Keratinocyte (primary cell): Measurements from ENCODE around the gene NCOA3. TPM values are rescaled to one million over a fixed set of nuclear protein-coding genes. Genes with fewer than 3 reads are reported as not detected.

ENCODE experiments used
- DNase-seq: peaks from one replicate; pipeline ENCODE4 v3.0.0-alpha.2; 2011; ENCODE audit warnings: low read depth, missing footprints, low spot score
- FAIRE-seq: peaks from 2 replicates; lab custom pipeline; 2011; peaks lifted over from hg19 to GRCh38; lab: Jason Lieb, UNC
- H2AFZ ChIP-seq: 2 replicates; pipeline ENCODE4 v1.6.0; 2012; ENCODE audit warnings: low read length, control low read depth, inconsistent platforms; ENCODE audit not compliant: control insufficient read depth
- H3K27ac ChIP-seq: 2 replicates; pipeline ENCODE4 v1.5.1; 2011; ENCODE audit warnings: low read length; ENCODE audit not compliant: control insufficient read depth, insufficient read depth
- H3K27me3 ChIP-seq: 3 replicates; pipeline ENCODE4 v1.6.0; 2011; ENCODE audit warnings: low read length; ENCODE audit not compliant: control insufficient read depth, insufficient read depth; ENCODE audit errors: extremely low read depth
- H3K36me3 ChIP-seq, 2 experiments: 2 replicates in 1 of 2; 3 replicates in 1 of 2; pipeline ENCODE4 v1.5.1; 2011; ENCODE audit warnings: low read length in 2 of 2, mild to moderate bottlenecking in 1 of 2; ENCODE audit not compliant: control insufficient read depth in 2 of 2, insufficient read depth in 2 of 2; ENCODE audit errors: extremely low read depth in 1 of 2
- H3K4me1 ChIP-seq: 3 replicates; pipeline ENCODE4 v1.5.1; 2011; ENCODE audit warnings: low read length; ENCODE audit not compliant: control insufficient read depth, insufficient read depth; ENCODE audit errors: extremely low read depth
- H3K4me2 ChIP-seq: 3 replicates; pipeline ENCODE4 v1.6.0; 2011; ENCODE audit warnings: low read depth, low read length; ENCODE audit not compliant: control insufficient read depth, insufficient read depth; ENCODE audit errors: extremely low read depth
- H3K4me3 ChIP-seq, 3 experiments: fragments of 200-600 bp in 1 of 3; sonication (generic) in 1 of 3; 2 replicates in 2 of 3; 3 replicates in 1 of 3; pipeline ENCODE4 v1.5.1; 2011 to 2016; ENCODE audit warnings: low read length in 3 of 3, mild to moderate bottlenecking in 3 of 3, control low read depth in 2 of 3, inconsistent platforms in 1 of 3, low read depth in 1 of 3, mixed read lengths in 1 of 3, mixed run types in 1 of 3, moderate library complexity in 1 of 3; ENCODE audit not compliant: control insufficient read depth in 2 of 3, insufficient read depth in 2 of 3; ENCODE audit errors: extremely low read depth in 1 of 3
- H3K79me2 ChIP-seq: 2 replicates; pipeline ENCODE4 v1.6.0; 2012; ENCODE audit warnings: low read length; ENCODE audit not compliant: control insufficient read depth, insufficient read depth
- H3K9ac ChIP-seq: 3 replicates; pipeline ENCODE4 v1.6.0; 2011; ENCODE audit warnings: low read length; ENCODE audit not compliant: control insufficient read depth, insufficient read depth; ENCODE audit errors: extremely low read depth
- H3K9me1 ChIP-seq: 3 replicates; pipeline ENCODE4 v1.6.0; 2011; ENCODE audit warnings: low read length; ENCODE audit not compliant: control insufficient read depth, insufficient read depth; ENCODE audit errors: extremely low read depth
- H3K9me3 ChIP-seq: 2 replicates; pipeline ENCODE4 v1.5.1; 2012; ENCODE audit warnings: low read depth, low read length; ENCODE audit not compliant: control insufficient read depth
- H4K20me1 ChIP-seq: 3 replicates; pipeline ENCODE4 v1.6.0; 2011; ENCODE audit warnings: low read length; ENCODE audit not compliant: control insufficient read depth, insufficient read depth; ENCODE audit errors: extremely low read depth
- CTCF ChIP-seq, 3 experiments: IDR thresholded peaks in 1 of 3; conservative IDR thresholded peaks in 1 of 3; optimal IDR thresholded peaks in 1 of 3; 2 replicates in 2 of 3; 3 replicates in 1 of 3; pipeline versions ENCODE3 to v1.5.1; 2011; ENCODE audit warnings: low read length in 3 of 3, mild to moderate bottlenecking in 3 of 3, moderate library complexity in 2 of 3, control low read depth in 1 of 3, inconsistent platforms in 1 of 3; ENCODE audit not compliant: insufficient read depth in 2 of 3; ENCODE audit errors: extremely low read depth in 1 of 3
- EZH2 ChIP-seq: IDR thresholded peaks from one replicate; pipeline ENCODE4 v1.6.1; 2012; ENCODE audit warnings: inconsistent platforms, mild to moderate bottlenecking, low read length, moderate library complexity
- dilution Hi-C: fragments of 300-500 bp; cut with MboI; formaldehyde crosslinking; loops from one replicate; pipeline ENCODE4 v1.7.0; 2020; ENCODE audit warnings: low sequenced_read_pairs; ENCODE audit not compliant: extremely low pct_ligation_motif_present
- polyA plus RNA-seq, 5 experiments: library from polyadenylated mRNA; depleted of rRNA in 3 of 5; stranded (reverse) in 3 of 5; stranded (forward) in 1 of 5; unstranded in 1 of 5; fragments of >200 nt; gene quantifications; 1 replicate in 1 of 5; 2 replicates in 3 of 5; 3 replicates in 1 of 5; pipeline versions ENCODE4 v1.2.1 to v1.2.3, GENCODE V29; 2011 to 2012; ENCODE audit warnings: missing spikeins in 2 of 5, low read depth in 1 of 5, low replicate concordance in 1 of 5

Gene NCOA3
- polyA plus RNA-seq, 1 donor (not counting 4 experiments of a cell fraction or from before 2014, with no cell fraction given), result 25.8 TPM

- Histone ChIP-seq H3K4me2 (no peak overlapping the region), H3K79me2 (no peaks in the 10 kb centered on the region), H3K9me1 (no peaks in the 10 kb centered on the region), H3K9ac (no peak overlapping the region), H3K27ac (no peak overlapping the region), H4K20me1 (no peaks in the 10 kb centered on the region), H3K4me1 (no peaks in the 10 kb centered on the region), H3K27me3 (no peaks in the 10 kb centered on the region), H3K9me3 (no peaks in the 10 kb centered on the region), H2AFZ (no peak overlapping the region), H3K36me3 (peaks cover 14 to 20% of the 10 kb centered on the region in 2 experiments), H3K4me3 (no peak overlapping the region)
- FAIRE-seq (no peak), DNase-seq (no peak)
- TF ChIP-seq CTCF (optimal IDR thresholded peaks at IDR 0.05 in 1 of 3, IDR thresholded peaks at IDR 0.05 in 1 of 3, conservative IDR thresholded peaks at IDR 0.05 in 1 of 3; ENCODE audit: extremely low read depth in 1 of 3, insufficient read depth in 2 of 3, low read length in 3 of 3) (no peak), EZH2 (no peak)
- dilution Hi-C loops, result no loop called here
Observed at GRCh38 chr20:47652794-47653193, 151.1 kb downstream of the NCOA3 start.

GRCh38 chr20:47653869-47654268 is 152.2 kb downstream of the NCOA3 start:
- dilution Hi-C loops, result no loop called here
- Histone ChIP-seq H3K27me3 (no peaks in the 10 kb centered on the region), H3K36me3 (peaks cover 19 to 20% of the 10 kb centered on the region in 2 experiments), H3K4me3 (no peak overlapping the region), H3K4me2 (no peak overlapping the region), H4K20me1 (no peaks in the 10 kb centered on the region), H3K27ac (no peak overlapping the region), H2AFZ (no peak overlapping the region), H3K4me1 (no peaks in the 10 kb centered on the region), H3K9ac (no peak overlapping the region), H3K79me2 (no peaks in the 10 kb centered on the region), H3K9me1 (no peaks in the 10 kb centered on the region), H3K9me3 (no peaks in the 10 kb centered on the region)
- no peak for DNase-seq
- no peak for FAIRE-seq
- no peak for TF ChIP-seq CTCF (optimal IDR thresholded peaks at IDR 0.05 in 1 of 3, IDR thresholded peaks at IDR 0.05 in 1 of 3, conservative IDR thresholded peaks at IDR 0.05 in 1 of 3; ENCODE audit: extremely low read depth in 1 of 3, insufficient read depth in 2 of 3, low read length in 3 of 3)
- TF ChIP-seq EZH2, result no peak
